Endodermal cell (in vitro differentiated cells): ENCODE data around the gene ZC3H18. TPM values are rescaled to one million over a fixed set of nuclear protein-coding genes. Genes with fewer than 3 reads are reported as not detected.

Experiments
- DNase-seq: peaks from one replicate; pipeline ENCODE4 v3.0.0-alpha.2; 2017
- H3K27ac ChIP-seq: 2 replicates; pipeline ENCODE4 v1.5.1; 2013; ENCODE audit warnings: mild to moderate bottlenecking, low read depth, low read length, moderate library complexity
- H3K27me3 ChIP-seq: 2 replicates; pipeline ENCODE4 v1.6.1; 2013; ENCODE audit warnings: mild to moderate bottlenecking, low read length, moderate library complexity; ENCODE audit not compliant: insufficient read depth, control insufficient read depth, poor library complexity, severe bottlenecking
- H3K36me3 ChIP-seq: 2 replicates; pipeline ENCODE4 v1.7.0; 2013; ENCODE audit warnings: mild to moderate bottlenecking, low read length, moderate library complexity; ENCODE audit not compliant: control insufficient read depth, insufficient read depth
- H3K4me1 ChIP-seq: one replicate; pipeline ENCODE4 v1.7.0; 2013; ENCODE audit warnings: low read length; ENCODE audit not compliant: control insufficient read depth, insufficient read depth
- H3K4me3 ChIP-seq: 2 replicates; pipeline ENCODE4 v1.5.1; 2013; ENCODE audit warnings: mild to moderate bottlenecking, low read length, moderate library complexity
- H3K9ac ChIP-seq: 2 replicates; pipeline ENCODE4 v1.6.1; 2013; ENCODE audit warnings: mild to moderate bottlenecking, low read length, moderate library complexity; ENCODE audit not compliant: poor library complexity, severe bottlenecking; ENCODE audit errors: extremely low read depth
- H3K9me3 ChIP-seq: 2 replicates; pipeline ENCODE4 v1.6.1; 2013; ENCODE audit warnings: mild to moderate bottlenecking, low read length, moderate library complexity; ENCODE audit not compliant: control insufficient read depth
- H3K27ac Mint-ChIP-seq: 2 replicates; pipeline ENCODE4 v1.8.0; 2020; ENCODE audit warnings: mixed read lengths
- H3K27me3 Mint-ChIP-seq: 2 replicates; pipeline ENCODE4 v1.8.0; 2021; ENCODE audit warnings: mild to moderate bottlenecking, mixed read lengths; ENCODE audit not compliant: insufficient read depth
- H3K36me3 Mint-ChIP-seq: 2 replicates; pipeline ENCODE4 v1.8.0; 2020; ENCODE audit warnings: low read depth, mixed read lengths
- H3K4me1 Mint-ChIP-seq: 2 replicates; pipeline ENCODE4 v1.8.0; 2020; ENCODE audit warnings: mixed read lengths
- H3K4me3 Mint-ChIP-seq: 2 replicates; pipeline ENCODE4 v1.8.0; 2020; ENCODE audit warnings: mild to moderate bottlenecking, moderate library complexity, mixed read lengths
- H3K9me3 Mint-ChIP-seq: 2 replicates; pipeline ENCODE4 v1.8.0; 2020; ENCODE audit warnings: mild to moderate bottlenecking, mixed read lengths
- WGBS, 2 experiments: methylation state at CpG; one replicate each; pipeline versions ENCODE4 v1.1.5 to v1.1.7; 2013; ENCODE audit warnings: missing lambda C conversion rate in 2 of 2, mixed read lengths in 1 of 2; ENCODE audit not compliant: insufficient coverage in 1 of 2, insufficient read length in 1 of 2; 5-methylcytosine and 5-hydroxymethylcytosine counted together
- total RNA-seq, 2 donors: library from RNA; stranded (reverse); fragmentation: NEBNext Ultra II Directional in 1 of 2; extraction: Animal tissue kit (Norgen Biotek cat#: 25700) in 1 of 2; gene quantifications; 2 replicates in 1 of 2; 3 replicates in 1 of 2; pipeline ENCODE4 v1.2.1, GENCODE V29; 2021
- TF ChIP-seq, protein P1 (sequence below): fragments of 200-600 bp; sonication (generic); conservative IDR thresholded peaks from 2 replicates; pipeline ENCODE4 v1.5.0; 2021; ENCODE audit warnings: antibody characterized with exemption, mild to moderate bottlenecking

ZC3H18 gene
- total RNA-seq, 2 donors from 2014 or later, result 75.4 to 76.6 TPM

DNA sequence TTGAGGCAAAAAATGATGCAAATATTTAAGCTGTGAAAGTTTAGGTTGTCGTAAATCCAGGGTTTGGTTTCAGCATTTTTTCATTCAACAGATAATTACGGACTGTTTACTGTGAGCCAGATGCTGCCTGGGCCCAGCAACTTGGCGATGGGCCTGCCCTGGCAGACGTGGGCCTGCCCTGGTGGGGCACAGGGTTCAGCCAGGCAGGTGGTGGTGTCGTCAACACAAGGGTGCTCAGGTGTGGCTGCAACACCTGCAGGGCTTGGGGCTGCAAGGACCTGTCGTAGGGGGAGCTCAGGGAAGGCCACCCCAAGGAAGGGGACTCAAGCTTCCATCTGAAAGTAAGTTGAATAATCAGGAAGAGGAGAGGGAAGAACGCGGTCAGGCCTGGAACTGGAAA lies 15.1 kb downstream of the ZC3H18 start:
- Mint-ChIP-seq H3K27me3 (no peaks in the 10 kb centered on the region), H3K4me1 (peaks cover 13% of the 10 kb centered on the region), H3K4me3 (no peak overlapping the region), H3K9me3 (no peaks in the 10 kb centered on the region), H3K27ac (peak overlapping the region; percentile 69), H3K36me3 (peaks cover 71% of the 10 kb centered on the region)
- H3K27ac ChIP-seq, result no peak overlapping the region
- WGBS, 2 experiments, result 96 to 97% methylated on average over 5 to 8 of the region's 8 CpGs
- no peaks in the 10 kb centered on the region for H3K9me3 ChIP-seq
- H3K27me3 ChIP-seq, result no peaks in the 10 kb centered on the region
- peak overlapping the region; percentile 18 for H3K9ac ChIP-seq
- peaks cover 4% of the 10 kb centered on the region for H3K4me1 ChIP-seq
- H3K36me3 ChIP-seq, result peaks cover 75% of the 10 kb centered on the region
- TF ChIP-seq, protein P1, sequence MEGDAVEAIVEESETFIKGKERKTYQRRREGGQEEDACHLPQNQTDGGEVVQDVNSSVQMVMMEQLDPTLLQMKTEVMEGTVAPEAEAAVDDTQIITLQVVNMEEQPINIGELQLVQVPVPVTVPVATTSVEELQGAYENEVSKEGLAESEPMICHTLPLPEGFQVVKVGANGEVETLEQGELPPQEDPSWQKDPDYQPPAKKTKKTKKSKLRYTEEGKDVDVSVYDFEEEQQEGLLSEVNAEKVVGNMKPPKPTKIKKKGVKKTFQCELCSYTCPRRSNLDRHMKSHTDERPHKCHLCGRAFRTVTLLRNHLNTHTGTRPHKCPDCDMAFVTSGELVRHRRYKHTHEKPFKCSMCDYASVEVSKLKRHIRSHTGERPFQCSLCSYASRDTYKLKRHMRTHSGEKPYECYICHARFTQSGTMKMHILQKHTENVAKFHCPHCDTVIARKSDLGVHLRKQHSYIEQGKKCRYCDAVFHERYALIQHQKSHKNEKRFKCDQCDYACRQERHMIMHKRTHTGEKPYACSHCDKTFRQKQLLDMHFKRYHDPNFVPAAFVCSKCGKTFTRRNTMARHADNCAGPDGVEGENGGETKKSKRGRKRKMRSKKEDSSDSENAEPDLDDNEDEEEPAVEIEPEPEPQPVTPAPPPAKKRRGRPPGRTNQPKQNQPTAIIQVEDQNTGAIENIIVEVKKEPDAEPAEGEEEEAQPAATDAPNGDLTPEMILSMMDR, result no peak
- H3K4me3 ChIP-seq, result no peak overlapping the region
- no peak for DNase-seq

DNA sequence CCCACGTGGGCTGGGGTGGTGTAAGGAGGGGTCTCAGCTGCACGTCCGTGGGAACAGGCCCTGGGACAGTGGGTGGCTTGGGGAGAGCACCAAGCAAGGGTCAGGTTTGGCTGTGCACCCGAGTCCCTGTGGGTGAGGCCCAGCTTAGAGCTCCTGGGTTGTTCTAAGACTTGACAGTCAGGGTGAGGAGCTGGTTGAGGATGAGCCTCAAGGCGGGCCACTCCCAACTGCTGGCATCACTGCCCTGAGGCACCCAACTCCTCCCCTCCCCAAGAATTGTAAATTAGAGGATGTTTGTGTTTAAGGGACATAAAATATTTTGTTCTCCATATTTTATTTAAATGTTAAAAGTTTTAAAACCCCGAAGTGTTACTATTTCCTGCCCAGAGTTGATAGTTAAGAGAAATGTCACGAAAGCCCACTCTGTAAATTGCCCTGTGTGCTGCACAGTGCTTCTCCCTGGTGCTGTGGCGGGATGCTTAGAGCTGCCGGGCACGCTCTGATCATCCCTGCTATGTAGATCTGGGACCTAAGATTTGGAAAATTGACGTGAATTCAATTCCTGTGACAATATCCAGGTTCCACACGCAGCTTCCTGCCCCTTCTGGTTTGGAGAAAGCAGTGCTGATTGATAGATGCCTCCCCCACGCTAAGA lies 15.9 kb downstream of the ZC3H18 start:
- DNase-seq, result no peak
- Histone ChIP-seq H3K9me3 (no peaks in the 10 kb centered on the region), H3K27me3 (no peaks in the 10 kb centered on the region), H3K9ac (no peak overlapping the region), H3K4me3 (no peak overlapping the region), H3K36me3 (peaks cover 68% of the 10 kb centered on the region), H3K4me1 (peaks cover 4% of the 10 kb centered on the region), H3K27ac (no peak overlapping the region)
- WGBS, 2 experiments, result 96 to 97% methylated on average over 7 to 13 of the region's 13 CpGs
- Mint-ChIP-seq H3K27ac (peak overlapping the region; percentile 69), H3K27me3 (no peaks in the 10 kb centered on the region), H3K4me3 (no peak overlapping the region), H3K9me3 (no peaks in the 10 kb centered on the region), H3K4me1 (peaks cover 13% of the 10 kb centered on the region), H3K36me3 (peaks cover 70% of the 10 kb centered on the region)
- TF ChIP-seq, protein P1, result no peak

DNA sequence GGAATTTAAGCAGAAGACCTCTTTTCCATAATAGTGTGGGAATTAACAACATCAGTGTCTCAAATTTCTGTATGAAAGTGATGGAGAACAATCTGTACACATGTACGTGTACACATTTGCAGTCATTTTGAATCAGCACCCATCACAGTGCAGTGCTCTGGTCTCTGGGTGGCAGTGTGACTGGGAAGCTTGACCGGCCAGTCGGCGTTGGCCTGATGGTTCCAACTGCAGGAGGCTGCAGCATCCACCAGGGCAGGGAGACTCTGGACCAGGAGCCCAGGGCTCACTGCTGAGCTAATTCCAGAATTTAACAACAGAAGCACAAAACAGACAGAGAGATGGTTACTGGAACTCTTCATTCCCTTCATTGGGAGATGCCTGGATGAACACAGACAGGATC lies 17.9 kb downstream of the ZC3H18 start:
- no peaks in the 10 kb centered on the region for H3K27me3 ChIP-seq
- no peaks in the 10 kb centered on the region for H3K9me3 ChIP-seq
- Mint-ChIP-seq H3K36me3 (peaks cover 69% of the 10 kb centered on the region), H3K4me3 (no peak overlapping the region), H3K27ac (no peak overlapping the region), H3K4me1 (peaks cover 13% of the 10 kb centered on the region), H3K27me3 (no peaks in the 10 kb centered on the region), H3K9me3 (no peaks in the 10 kb centered on the region)
- TF ChIP-seq, protein P1, result no peak
- peaks cover 4% of the 10 kb centered on the region for H3K4me1 ChIP-seq
- peaks cover 70% of the 10 kb centered on the region for H3K36me3 ChIP-seq
- WGBS, 2 experiments, result 70 to 71% methylated on average over 4 of the region's 4 CpGs
- no peak for DNase-seq
- H3K27ac ChIP-seq, result no peak overlapping the region
- H3K4me3 ChIP-seq, result no peak overlapping the region
- no peak overlapping the region for H3K9ac ChIP-seq
